Measurements from ENCODE around the gene GATA6.

The GATA6 gene

GRCh38 chr18:22169011-22169888, at the start of gene GATA6:
Gene GATA6, plus strand, starts transcription at chr18:22169589. Its CDS starts 1,556 bp downstream, at chr18:22171145.
- DNase-seq: peak; percentile 77

GRCh38 chr18:22124970-22125369, 44.4 kb upstream of the GATA6 start:
- no peak for DNase-seq

DNA sequence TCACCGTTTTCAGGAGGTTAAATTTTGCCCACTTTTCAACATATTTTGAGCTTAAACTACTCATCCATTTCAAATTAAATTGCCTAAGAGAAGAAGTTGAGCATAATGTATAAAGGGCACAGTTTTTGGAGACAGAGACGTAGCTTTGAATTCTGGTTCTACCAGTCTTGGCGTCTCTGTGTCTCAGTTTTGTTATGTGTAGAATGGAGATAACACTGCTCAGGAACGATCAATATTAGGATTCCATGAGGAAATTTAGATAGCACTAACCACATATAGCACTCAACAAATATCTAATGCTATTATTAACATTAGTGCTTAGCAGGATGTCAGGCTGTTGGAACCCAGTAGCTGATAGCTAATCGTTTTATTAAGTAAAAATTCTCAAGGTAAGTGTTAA, 40.4 kb upstream of the GATA6 start:
- no peak for DNase-seq

DNA sequence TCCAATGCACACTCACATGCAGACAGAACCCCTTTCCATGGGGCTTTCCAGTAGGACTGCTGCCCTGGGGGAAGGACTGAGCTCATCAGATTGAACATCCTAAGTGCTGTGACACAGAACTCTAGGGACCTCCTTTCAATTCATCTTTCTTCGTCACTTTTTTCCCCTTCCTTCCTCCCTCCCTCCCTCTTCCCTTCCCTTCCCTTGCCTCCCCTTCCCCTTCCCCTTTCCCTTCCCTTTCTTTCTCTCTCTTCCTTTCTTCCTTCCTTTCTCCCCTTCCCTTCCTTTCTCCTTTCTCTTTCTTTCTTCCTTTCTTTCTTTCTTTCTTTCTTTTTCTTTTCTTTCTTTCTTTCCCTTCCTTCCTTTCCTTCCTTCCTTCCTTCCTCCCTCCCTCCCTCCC, 39.6 kb upstream of the GATA6 start:
- no peak for DNase-seq

DNA sequence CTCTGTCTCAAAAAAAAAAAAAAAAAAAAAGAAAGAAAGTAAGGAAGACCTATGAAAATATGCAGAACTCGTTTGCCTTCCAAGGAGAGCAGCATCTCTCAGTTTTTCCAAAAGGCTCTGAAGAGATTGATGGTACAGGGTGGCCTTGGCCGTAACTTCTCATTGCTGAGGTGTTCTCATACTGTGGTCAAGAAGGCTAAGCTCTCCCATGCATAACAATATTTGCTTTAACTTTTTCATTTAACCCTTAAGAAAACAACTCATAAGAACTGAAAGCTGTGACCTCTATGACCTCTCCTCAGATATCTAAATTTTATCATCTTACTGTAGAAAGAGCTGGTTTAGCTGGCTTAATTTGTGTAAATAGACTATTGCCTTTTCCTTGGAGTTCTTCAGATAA, 37.1 kb upstream of the GATA6 start:
- no peak for DNase-seq

DNA sequence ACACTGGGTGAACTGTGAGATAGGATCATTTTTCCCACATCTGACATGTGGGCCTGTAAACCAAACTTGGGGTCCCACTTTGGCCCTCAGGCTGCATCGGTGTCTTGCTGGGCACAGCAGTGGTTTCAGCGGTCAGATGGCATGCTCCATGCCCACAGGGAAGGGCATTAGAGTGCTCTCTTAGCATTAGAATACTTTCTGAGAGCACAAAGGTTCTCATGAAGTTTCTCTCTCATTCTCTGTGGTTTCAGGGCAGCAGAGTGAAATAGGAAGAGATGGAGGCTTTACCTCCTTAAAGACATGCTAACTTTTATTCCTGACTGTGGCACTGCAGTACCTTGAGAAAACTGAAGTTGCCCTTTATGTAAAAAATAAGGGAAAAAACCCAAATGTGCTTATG, 36.6 kb upstream of the GATA6 start:
- DNase-seq: no peak

GRCh38 chr18:22136395-22136794, 33.0 kb upstream of the GATA6 start:
- DNase-seq: no peak

- no peak for DNase-seq
Measured at GRCh38 chr18:22141211-22141610, 28.2 kb upstream of the GATA6 start.

- DNase-seq: no peak
Measured at GRCh38 chr18:22143347-22144340, 25.7 kb upstream of the GATA6 start.

- no peak for DNase-seq
Measured at GRCh38 chr18:22145160-22145559, 24.2 kb upstream of the GATA6 start.

DNA sequence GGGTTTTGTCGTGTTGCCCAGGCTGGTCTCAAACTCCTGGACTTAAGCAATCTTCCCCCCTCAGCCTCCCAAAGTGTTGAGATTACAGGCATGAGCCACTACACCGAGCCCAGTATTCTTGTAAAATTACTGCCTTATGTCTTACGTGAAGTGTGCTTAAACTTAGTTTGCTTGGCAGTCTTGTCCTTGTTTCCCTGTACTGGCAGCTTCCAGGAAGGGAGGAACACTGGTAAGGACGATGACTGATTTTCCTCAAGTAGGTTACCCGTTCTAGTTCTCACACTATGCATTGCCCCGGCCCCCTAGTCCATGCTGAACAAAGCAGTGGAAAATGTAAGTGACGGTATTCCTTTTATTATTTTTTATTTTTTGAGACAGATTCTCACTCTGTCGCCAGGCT, 19.7 kb upstream of the GATA6 start:
- DNase-seq: no peak

DNA sequence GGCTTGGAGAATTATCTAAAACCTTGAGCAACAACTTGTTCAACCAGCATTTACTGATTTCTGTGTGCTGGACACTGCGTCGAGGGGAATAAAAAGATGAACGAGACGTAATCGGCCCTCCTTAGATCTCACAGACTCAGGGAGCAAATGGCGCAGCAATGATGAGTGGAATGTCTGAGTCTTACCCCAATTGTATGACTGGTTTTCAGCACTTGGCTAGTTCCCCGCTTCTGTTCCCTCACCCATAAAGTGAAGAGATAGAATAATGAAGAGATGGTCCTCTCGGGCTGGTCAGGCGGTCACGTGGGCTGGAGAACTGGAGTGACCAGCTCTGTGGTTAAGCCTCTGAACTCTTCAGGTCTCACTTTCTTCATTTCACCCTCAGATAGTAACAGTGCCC, 17.3 kb upstream of the GATA6 start:
- DNase-seq: no peak

DNA sequence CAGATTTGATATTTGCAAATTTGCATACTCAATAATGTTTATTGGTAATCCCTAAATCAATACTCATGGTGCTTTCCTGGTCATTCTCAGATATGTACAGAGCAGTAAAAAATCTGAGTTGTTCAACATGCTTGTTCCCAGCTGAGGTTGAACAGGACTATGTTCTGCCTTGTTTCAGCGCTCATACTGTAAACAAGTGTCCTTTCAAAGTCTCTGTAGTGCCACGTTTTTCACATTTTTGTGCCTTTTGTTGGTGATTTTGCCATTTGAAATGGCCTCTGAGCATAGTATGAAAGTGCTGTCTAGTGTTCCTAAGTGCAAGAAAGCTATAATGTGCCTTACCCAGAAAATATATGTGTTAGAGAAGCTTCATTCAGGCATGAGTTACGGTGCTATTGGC, 16.0 kb upstream of the GATA6 start:
- DNase-seq: no peak

- DNase-seq: no peak
Measured at GRCh38 chr18:22155584-22155983, 13.8 kb upstream of the GATA6 start.

GRCh38 chr18:22159014-22159413, 10.4 kb upstream of the GATA6 start:
- DNase-seq: no peak

- no peak for DNase-seq
Measured at GRCh38 chr18:22161090-22161489, 8.3 kb upstream of the GATA6 start.

- no peak for DNase-seq
Measured at GRCh38 chr18:22163416-22164161, 5.8 kb upstream of the GATA6 start.

- DNase-seq: no peak
Measured at GRCh38 chr18:22164337-22165048, 4.9 kb upstream of the GATA6 start.

GRCh38 chr18:22165049-22165602, 4.3 kb upstream of the GATA6 start:
- DNase-seq: no peak

DNA sequence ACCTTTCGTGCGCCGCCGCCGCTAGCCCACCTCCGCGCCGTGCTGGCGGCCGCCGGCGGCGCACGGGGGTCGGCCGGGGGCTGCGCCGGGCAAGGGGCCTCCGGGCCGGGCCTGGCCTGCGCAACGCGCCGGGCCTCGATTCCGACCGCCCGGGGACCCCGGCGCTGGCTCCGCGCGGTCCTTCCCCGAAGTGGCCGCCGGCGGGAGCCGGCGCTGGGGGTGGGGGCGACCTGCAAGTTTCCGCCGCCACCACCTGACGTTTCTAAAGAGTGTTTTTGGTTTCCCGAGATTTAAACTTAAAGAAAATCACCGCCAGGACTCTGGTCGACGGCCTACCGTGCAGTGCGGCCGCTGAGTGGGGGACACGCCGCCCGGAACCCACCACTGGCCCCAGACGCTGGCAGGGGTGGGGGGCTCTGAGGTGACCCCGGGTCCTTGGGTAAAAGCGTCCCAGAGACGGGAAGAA, 3.8 kb upstream of the GATA6 start:
- no peak for DNase-seq

DNA sequence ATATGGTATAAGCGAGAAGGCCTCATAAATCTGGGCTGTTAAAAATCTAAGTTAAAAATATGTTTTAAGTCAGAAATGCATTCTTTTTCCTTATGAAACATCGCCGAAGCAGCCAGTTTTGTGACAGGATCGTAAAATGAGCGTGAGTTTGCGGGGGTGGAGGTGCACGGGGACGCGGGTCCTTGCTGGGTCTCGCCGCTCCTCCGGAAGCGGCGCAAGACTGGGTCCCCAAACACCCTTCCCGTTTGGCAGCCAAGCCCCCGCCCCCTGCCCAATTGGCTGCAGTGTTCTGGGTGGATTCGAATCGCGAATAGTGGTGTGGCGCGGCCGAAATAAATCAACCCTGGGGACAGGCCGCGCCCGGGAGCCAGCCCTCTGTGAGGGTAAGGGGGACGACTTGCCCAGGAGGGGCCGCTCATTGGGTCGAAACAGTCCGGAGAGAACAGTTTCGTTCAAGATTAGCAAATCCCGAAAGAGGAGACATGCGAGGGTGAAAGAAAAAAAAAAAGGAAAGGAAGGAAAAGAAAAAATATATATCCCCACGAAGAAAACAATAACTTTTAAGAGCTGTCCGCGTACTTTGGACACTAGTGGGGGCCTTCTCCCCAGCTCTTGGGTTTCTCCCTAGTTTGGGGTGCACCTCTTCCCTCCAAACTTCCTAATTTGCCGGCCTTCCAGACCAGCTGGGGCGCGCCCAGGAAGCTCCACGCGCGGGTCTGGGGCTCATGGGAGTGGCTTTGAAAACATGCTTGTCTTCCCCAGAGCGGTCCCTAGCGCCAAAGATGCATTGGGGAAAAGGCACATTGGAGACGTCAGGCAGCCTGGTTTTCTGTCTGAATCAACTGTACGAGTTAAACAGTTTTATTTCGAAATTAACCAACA, 3.1 kb upstream of the GATA6 start:
- no peak for DNase-seq

All from NCI-H1694 (cell line).